ENCODE data around the gene GALNT13.

The GALNT13 gene

DNA sequence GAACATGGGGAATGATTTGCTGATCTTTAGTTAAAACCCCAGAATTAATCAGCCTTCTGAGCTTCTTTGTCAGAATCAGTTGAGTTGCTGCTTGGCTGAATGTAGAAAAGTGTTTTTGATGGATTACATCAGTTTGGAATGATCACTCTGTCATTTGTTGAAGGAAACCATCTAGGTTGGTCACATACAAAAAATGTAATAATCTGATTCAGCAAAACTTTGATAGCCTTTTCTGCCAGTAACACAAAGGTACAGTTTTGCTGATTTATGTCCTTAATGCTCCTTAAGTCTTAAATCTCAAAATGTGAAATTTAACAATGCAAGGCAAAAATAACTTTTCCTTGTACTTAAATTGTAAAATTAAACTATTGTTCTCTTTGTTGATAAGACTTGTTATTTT, 74.3 kb downstream of the GALNT13 start:
- no peak for DNase-seq

DNA sequence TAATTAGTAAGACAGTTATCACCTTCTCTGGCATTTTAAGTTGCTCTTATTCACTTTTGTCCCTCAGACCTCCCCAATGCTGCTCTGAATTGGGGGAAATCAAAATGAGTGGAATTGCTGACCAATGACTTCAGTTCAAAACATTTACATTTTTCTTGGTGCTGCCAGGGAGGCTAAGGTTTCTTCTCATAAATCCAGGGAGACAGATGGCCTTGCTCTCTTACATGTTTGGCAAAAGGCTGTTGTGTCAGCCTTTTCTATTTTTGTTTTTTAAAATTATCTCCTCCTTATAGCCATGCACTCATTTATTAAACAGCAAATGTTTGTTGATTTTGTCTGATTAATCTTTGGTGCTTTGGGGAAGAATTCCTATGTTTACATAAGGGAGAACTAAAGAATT, 82.0 kb downstream of the GALNT13 start:
- DNase-seq = no peak

DNA sequence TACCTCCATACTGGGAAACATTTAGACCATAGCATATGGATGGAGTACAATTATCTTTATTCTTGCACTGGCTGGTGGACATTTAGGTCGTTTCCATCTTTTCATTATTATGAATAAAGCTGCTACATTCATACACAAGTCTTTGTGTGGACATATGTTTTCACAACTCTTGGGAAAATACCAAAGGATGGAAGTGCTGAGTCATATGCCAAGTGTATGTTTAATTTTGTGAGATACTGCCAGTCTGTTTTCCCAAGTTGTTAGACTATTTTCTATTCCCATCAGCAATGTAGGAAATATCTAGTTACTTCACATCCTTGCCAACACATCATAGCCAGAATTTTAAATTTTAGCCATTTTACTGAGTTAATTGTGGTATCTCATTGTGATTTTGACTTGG, 91.5 kb downstream of the GALNT13 start:
- no peak for DNase-seq

DNA sequence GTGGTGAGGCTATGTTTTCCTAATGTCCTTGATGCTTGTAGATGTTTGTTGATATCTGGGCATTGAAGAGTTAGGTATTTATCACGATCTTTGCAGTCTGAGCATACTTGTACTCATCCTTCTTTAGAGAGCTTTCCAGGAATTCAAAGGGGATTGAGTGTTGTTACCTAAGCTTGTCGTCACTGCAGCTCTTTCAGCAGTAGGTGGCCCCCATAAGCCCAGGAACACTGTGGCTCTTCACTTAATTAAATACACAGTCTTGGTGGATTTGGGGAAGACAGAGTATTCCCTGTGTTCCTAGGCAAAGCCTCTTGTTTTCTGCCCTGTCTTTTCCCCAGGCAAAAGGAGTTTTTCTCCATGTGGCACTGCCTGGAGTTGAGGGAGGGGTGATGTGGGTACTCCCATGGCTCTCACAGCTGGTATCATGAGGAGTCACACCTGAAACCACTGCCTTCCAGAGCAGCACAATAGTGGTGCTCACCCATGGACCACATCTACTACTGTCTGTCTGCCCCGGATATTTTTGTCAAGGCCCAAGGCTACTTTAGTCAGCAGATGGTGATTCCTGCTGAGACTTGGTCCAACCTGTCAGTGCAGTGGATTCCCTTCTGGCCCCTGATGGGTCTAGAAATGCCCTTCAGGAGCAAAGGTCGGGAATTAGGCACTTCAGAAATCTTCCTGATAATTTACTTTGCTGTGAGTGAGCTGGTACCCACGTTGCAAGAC, 95.7 kb downstream of the GALNT13 start:
- DNase-seq = no peak

DNA sequence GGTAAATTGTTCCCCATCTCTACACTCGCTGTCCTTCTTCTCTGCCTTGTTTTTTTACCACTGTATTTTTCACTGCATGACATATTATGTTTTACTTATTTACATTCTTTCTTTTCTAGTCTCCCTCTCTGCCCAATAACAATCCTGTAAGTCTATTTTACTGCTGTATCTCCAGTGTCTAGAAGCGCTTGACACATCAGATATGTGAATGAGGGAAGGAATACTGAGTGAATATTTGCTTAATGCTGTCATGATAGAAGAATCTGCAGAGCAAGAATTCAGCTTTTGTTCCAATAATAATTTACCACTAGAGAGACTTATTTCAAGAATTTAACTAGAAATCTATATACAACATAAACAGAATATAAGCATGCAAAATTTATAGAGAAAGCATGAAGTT, 99.5 kb downstream of the GALNT13 start:
- DNase-seq = no peak

DNA sequence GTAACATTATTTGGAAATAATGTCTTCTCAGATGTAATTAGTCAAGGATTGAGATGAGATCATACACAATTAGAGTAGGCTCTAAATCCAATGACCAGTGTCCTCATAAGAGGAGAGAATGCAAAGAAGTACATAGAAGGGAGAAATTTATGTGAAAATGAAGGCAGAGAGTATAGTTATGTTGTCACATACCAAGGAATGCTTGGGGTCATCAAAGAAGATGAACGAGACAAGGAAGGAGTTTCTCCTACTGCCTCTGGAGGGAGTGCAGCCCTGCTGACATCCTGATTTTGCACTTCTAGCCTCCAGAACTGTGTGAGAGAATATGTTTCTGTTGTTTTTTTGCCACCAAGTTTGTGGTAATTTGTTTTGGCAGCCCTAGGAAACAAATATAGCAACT, 100.1 kb downstream of the GALNT13 start:
- DNase-seq = no peak

DNA sequence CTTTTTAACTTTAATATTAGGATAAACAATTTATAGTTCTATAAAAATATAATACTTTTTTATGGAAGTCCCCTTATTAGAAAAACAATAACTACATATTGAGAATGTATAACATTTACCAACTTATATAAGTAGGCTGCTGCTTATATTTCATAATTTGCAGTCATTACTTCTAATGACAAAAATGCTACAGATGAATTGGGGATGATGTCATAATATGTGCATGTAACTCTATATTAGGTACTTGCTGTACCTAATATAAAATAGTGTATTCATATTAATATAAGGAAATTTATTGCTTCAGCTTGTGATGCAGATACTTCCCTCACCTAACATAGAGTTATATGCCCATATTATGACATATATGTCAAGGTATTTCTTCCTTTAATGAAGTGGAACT, 100.7 kb downstream of the GALNT13 start:
- no peak for DNase-seq

DNA sequence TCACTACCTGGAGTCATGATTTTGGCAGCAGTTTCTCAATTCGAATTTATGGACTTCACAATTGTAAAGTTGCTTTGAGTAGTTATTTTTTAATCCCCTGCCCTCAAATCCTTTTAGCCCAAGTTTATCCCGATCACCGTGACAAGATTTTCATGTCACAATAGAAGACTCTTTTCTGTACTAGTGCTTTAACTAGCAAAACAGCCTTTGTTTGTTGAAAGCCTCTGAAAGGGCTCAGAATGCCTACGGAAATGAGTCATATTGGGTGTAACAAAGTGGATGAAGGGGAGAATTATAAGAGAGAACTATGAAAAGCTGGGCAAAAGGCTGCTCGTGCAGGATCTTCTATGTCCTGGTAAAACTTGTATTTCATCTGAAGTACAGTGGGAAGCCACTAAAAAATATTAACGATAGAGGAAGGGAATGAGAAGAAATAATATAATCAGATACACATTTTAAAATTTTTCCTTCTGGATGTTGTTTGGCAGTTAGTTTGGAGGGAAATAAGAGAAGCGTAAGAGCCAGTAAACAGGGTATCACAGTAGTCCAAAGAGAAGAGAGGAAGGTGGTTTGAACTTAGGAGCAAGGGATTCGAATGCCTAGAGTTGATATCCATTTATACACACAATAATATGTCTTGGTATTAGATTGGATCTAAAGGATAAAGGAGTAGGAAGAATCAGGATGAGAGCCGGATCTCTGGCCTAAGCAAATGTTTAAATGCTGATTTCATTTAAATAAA, 114.9 kb downstream of the GALNT13 start:
- no peak for DNase-seq

DNA sequence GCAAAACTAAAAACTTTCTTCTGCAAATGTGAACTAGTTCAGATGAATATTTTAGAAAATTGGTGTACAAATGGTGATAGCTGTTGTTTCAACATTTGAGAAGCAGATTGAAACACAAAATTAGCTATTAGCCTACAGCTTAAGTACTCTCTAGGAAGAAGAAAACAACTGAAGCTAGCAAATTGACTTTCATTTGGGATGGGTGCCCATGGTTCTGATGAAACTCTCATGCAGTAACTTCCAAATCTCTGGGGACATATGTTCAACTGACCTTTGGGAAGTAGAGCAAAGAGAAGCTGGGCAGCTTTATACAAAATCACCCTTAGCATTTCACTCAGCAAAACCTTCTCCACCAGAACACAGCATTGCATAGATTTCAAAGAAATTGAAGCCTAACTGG, 119.0 kb downstream of the GALNT13 start:
- no peak for DNase-seq

DNA sequence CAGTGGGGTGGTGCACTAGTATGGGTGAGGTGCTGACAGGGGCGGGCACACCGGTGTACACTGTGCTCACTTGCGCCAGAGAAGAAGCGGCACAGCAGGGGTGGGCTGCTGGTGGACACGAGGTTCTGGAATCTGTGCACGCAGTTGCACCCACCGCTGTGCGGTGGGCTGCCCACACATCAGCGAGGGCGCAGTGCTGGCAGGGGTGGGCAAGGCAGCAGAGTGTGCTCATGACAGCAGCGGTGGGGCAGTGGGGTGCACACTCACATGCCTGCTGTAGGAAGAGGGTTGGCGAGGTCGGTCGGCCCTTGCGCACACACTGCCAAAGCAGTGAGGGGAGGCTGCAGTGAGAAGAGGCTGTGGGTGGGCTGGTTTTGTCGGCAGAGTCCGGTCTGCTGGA, 141.8 kb downstream of the GALNT13 start:
- no peak for DNase-seq

DNA sequence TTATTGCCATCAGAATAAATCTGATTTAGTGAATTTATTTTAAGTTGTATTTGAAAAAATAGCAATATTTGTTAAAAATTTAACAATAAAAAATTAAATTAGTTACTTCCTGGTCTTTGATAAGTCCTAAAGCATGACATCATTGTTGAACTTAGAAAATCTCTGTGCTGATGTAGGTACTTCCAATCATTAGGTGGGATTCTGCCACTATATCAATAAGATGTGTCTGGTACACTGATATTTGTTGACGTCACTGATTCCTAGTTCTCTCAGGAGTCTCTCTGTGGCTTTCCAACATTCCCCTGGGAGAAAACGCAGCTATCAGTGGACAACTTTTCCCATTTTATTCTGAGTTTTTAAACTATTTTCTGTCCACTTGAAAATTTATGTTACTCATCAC, 143.5 kb downstream of the GALNT13 start:
- no peak for DNase-seq

DNA sequence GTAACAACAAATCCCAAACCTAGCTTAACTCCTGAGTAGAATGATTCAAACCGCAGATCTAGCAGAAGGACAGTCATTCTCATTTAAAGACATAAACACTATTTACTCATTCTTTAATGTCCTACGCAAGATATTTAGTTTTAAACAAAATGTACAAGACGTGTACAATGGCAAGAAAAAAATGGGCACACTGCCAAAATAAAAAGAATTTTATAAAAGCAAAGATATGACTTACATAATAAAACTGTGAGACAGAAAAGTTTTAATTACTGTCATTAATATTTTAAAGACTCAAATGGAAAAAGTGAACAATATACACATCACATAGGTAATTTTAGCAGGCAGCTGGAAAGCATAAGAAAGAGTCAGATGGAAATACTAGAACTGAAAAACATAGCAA, 157.8 kb downstream of the GALNT13 start:
- no peak for DNase-seq

DNA sequence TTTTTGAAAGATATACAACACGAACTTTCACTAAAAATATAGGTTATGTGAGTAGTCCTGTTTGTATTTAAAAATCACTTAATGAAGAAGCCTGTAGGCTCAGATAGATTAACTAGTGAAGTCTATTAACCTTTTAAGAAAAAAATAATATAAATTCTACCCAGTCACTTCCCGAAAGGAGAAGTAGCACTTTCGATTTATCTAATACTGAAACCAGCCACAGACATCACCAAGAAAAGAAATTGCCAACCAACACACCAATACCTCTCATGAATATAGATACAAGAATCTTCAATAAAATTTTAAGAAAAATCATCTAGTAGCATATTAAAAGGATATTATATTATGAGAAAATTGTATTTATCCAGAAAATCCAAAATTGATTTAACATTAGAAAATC, 160.5 kb downstream of the GALNT13 start:
- no peak for DNase-seq

DNA sequence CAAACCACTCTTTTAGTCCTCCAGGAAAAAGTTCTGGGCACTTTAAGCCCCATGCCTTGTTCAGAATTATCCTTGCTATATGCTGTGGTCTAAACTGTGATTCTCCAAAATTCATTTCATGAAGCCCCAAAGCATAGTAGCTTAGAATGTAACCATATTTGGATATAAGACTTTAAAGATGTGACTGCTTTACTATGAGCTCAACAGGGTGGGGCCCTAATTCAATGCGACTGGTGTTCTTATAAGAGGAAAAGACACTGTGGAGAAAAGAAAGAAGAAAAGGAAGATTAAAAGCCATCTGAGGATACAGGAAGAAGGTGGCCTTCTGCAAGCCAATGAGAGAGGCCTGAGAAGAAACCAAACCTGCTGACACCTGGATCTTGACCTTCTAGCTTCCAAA, 174.8 kb downstream of the GALNT13 start:
- no peak for DNase-seq

DNA sequence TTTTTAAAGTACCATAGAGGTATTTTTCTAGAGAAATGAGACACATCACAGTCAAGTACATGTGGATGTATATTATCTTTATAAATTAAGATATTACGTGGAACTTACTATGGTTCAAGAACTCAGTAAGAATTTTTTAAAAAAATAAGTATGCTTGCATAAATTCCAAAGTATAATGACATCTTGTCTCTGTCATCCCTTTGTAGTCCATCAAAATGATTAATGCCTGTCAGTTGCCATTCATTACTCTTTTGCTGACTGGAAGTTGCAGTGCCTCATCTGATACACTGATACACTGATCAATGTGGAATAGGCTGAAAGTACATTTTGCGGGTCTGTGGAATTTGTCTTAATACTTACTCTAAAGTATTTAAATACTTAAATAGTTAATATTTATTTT, 177.2 kb downstream of the GALNT13 start:
- no peak for DNase-seq

DNA sequence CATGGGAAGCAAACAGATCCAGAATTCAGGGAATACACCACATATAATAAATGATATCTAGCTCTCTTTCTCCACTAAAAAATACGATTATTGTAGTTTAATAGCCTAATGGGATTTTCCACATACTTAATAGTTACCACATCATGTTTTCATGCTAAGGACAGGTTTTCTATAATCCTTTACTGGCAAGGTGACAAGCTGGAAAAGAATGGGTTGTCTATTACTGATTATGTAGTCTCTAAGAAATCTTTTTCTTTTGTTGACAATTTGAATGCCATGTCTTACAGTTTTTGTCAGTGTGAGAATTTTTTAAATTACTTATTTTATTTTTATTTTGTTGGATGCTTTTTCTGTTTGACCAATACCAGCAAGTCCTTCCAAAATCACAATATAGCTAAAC, 177.8 kb downstream of the GALNT13 start:
- no peak for DNase-seq

DNA sequence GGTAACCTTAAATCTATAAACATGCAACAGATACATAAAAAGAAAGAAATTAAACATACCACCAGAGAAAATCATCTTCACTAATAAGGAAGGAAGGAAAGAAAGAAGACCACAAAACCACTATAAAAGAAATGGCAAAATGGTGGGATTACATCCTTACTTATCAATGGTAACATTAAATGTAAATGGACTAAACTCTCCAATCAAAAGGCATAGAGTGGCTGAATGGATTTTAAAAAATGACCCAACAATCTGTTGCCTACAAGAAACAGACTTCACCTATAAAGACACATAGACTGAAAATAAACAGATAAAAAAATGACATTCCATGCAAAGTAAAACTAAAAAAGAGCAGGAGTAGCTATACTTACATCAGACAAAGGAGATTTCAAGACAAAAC, 195.4 kb downstream of the GALNT13 start:
- DNase-seq = no peak

DNA sequence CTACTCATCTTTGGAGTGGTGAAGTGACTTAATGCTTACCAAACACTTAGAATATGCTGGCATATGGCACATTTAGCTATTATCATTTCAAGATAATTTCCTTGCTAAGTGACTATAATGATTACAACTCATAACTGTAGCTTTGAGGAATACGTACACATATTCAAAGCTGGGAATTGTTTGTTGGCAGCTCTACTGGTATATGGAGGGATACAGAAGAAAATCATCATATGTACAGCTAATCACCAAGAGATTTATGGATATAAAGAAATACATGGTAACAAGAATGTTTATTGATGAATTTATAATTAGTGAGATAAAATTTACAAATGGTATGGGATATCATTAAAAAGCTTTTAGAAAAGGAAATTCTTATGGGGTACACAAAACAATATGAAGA, 207.2 kb downstream of the GALNT13 start:
- DNase-seq = no peak

DNA sequence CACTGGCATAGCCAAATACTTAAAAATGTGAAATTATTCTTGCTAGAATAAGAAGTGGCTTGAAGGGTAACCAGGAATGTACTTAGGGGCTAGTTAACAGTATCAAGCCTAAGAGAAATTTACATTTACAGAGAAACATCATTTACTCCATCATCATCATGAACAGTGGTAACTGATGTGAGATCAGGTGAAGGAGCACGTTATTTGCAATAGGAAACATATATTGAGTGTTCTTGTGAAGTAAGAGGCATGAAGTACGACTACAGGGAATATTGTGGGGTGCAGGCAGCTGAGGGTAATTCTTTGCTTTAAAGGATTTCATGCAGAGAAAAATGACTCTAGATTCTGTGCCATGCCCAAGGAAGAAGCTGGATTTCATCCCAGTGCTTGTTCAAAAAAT, 220.8 kb downstream of the GALNT13 start:
- no peak for DNase-seq

DNA sequence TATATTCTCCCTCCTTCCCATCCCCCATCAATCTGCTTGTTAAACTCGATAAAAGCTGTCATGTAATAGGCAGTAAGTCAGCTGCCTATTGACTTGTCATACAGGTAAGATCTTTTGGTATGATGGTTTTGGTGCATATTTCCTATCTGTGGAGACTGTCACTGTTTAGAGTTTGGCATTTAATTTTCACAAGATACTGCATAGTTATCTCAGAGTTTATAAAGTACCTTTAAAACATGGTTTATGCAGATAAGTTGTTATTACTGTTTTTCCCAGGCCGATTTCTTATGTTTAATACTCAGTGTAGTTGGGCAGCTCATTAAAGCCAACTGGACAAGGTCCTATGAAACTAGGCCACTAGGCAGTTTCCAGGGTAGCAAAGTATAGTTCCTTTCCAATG, 222.1 kb downstream of the GALNT13 start:
- DNase-seq = no peak

DNA sequence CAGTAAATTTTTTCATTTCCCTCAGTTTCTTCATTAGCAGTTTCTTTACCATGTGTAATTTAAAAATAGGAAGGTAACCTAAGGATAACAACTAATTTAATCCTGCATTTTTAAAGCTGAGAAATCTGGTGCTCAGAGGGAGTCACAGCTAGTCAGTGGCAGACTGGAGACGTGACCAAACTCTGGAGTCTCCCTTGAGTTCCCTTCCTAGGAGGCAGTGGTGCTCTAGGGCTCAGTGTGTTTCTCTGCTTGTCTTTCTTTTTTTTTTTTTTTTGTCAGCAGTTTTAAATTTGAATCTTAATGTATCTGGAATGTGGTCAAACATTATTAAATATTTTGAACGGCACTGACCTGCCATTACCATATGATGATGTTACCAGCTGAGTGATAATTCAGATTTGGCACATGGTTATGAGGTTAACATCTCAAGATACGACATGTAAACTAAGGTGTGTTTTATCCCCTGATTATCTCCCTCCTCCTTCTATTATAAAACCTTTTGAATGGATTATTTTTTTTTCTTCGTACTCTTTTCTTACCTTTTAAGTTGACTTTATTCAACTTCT, 226.2 kb downstream of the GALNT13 start:
- DNase-seq = no peak

DNA sequence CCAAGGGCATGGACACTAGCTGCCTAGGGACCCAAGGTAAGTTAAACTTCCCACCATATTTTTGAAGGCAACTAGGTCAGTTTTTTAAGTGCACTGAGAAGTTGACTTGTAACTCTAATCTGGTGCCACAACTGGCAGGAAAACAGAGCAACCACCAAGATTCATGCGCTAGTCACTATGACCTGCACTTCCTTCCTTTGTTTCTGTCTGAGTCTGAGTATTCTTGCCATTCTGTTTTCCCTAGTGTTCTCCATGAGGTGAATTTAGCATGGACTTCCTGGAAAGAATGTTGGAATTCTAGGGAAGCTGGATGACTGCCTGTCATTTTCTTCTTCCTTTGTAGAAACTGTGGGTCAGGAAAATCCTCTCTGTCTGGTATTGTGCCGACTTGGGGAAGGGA, 249.0 kb downstream of the GALNT13 start:
- DNase-seq = no peak

DNA sequence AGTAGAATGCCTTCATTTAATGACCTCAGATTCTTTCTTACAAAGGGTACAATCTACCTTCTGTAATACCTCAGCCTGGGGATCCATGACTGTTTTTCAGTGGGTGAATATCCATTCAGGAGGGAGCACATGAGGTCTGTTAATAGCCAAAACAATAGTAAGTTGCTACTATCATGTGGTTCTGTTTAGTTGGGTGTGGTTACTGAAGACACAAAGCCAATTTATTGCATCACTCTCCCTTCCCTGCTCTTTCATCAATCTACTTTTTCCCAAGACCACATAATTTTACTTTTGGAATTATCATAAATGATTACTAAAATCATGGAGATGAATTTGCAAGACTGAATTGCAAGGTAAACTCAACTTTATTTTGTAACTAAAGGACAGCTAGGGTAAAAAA, 254.2 kb downstream of the GALNT13 start:
- DNase-seq = no peak

DNA sequence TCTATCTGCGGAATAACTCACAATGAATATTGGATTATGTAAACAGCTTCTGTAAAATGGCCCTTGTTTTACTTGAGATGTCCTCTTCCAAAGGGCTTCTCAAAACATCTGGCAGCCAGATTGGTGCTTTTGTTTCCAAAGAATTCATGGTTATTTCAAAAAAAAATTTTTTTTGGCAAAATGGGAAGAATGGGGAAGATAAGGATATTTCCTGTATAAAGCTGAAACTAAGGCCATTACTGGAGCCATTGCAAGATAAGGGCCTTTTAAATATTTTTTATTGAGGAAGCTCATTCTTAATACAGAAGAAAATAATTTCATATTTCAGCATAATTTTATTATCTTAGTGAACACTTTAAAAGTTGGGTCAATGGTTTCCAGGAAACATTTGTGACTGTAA, 259.1 kb downstream of the GALNT13 start:
- no peak for DNase-seq

DNA sequence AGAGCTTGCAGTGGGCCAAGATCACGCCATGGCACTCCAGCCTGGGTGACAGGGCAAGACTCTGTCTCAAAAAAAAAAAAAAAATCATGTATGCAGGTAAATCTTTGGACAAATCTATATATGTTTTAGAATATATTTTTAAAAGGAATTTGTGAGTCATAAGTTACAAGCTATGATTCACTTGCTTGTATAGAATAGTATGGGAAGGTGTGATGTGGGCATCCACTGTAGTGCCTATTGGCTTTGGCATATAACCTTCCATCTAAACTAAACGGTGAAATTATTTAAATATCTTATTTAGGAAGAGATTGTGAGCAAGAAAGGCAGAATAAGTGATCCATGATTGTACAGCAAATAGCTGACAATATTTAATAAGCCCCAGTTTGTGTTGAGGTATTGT, 261.1 kb downstream of the GALNT13 start:
- no peak for DNase-seq

All from stimulated activated CD4-positive, alpha-beta T cell treated with anti-CD3 and anti-CD28 coated beads, Interleukin-4, amount 100 ng/mL, for 24 hours (primary cell).